Prostate gland (tissue), 2 donors: ENCODE data around the gene FOSL2.

Experiments
- POLR2AphosphoS5 ChIP-seq: sonication (generic); formaldehyde crosslinking; IDR thresholded peaks from one replicate; pipeline ENCODE4 v1.6.1; 2017; ENCODE audit warnings: antibody characterized with exemption
- TF ChIP-seq, protein P1 (sequence below), 4 experiments: fragments of 200-600 bp in 2 of 4; fragments of 450-650 bp in 2 of 4; sonication (generic) in 2 of 4; IDR thresholded peaks; 1 replicate in 3 of 4; 2 replicates in 1 of 4; pipeline ENCODE4 v1.5.1; 2016 to 2019; ENCODE audit warnings: antibody characterized with exemption in 4 of 4, mild to moderate bottlenecking in 2 of 4, moderate library complexity in 2 of 4

DNA sequence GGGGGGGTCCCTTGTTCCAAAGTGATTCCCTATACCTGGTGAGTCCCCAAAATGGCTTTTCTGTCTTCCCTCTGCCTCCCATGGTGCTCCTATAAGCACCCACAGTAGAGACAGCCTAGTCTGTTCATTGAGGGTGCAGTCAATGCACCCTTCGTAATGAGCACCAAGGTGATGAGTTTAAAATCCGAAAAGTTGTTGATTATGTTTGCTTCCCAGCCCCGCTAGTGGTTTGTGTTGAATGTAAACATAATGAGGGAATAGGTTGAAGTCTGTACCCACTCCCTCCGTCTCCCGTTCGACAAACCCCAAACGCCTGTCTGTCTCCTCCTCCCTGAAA, 2.3 kb downstream of the FOSL2 start:
- TF ChIP-seq, protein P1, sequence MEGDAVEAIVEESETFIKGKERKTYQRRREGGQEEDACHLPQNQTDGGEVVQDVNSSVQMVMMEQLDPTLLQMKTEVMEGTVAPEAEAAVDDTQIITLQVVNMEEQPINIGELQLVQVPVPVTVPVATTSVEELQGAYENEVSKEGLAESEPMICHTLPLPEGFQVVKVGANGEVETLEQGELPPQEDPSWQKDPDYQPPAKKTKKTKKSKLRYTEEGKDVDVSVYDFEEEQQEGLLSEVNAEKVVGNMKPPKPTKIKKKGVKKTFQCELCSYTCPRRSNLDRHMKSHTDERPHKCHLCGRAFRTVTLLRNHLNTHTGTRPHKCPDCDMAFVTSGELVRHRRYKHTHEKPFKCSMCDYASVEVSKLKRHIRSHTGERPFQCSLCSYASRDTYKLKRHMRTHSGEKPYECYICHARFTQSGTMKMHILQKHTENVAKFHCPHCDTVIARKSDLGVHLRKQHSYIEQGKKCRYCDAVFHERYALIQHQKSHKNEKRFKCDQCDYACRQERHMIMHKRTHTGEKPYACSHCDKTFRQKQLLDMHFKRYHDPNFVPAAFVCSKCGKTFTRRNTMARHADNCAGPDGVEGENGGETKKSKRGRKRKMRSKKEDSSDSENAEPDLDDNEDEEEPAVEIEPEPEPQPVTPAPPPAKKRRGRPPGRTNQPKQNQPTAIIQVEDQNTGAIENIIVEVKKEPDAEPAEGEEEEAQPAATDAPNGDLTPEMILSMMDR (IDR thresholded peaks at IDR 0.05) = no peak
- no peak for TF ChIP-seq POLR2AphosphoS5
